Hematopoietic multipotent progenitor cell treated with erythropoietin and hydrocortisone succinate and interleukin-3 and kit ligand, for 8 days (in vitro differentiated cells): Measurements from ENCODE around the gene NXF2.
"Not testable (repeated sequence)": the region's sequence is repeated elsewhere in the genome, so short reads cannot be mapped to it uniquely, and the experiment has no call there.

Experiments
- DNase-seq: peaks from one replicate; pipeline ENCODE4 v3.0.0-alpha.2; 2015

Gene NXF2, protein sequence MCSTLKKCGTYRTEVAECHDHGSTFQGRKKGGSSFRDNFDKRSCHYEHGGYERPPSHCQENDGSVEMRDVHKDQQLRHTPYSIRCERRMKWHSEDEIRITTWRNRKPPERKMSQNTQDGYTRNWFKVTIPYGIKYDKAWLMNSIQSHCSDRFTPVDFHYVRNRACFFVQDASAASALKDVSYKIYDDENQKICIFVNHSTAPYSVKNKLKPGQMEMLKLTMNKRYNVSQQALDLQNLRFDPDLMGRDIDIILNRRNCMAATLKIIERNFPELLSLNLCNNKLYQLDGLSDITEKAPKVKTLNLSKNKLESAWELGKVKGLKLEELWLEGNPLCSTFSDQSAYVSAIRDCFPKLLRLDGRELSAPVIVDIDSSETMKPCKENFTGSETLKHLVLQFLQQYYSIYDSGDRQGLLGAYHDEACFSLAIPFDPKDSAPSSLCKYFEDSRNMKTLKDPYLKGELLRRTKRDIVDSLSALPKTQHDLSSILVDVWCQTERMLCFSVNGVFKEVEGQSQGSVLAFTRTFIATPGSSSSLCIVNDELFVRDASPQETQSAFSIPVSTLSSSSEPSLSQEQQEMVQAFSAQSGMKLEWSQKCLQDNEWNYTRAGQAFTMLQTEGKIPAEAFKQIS

DNA sequence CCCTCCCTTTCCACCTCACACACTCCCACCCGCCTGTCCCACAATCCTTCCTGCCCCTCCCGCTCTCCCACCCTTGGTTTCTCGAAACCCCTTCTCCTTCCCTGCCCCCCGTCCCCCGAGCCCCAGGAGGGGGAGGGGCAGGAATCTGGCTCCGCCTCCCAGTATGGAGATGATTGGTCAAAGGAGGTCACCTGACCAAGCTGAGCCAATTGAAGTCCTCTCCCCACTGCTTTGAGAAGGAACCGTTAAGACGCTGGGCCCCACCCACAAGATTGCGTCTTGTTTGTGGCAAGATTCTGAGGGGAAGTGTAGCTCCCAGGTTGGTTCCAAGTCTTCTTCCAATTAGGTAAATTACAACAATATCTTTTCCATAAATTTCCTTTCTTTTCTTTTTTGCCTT is at the start of gene NXF2:
NXF2 (plus strand) TSS at position 275 of the 400 bp plus-strand sequence. CDS start 59,912 bp downstream, outside the sequence.
- not testable (repeated sequence) for DNase-seq

- not testable (repeated sequence) for DNase-seq
Measured at GRCh38 chrX:102207940-102208339, 39.0 kb upstream of the NXF2 start.

DNA sequence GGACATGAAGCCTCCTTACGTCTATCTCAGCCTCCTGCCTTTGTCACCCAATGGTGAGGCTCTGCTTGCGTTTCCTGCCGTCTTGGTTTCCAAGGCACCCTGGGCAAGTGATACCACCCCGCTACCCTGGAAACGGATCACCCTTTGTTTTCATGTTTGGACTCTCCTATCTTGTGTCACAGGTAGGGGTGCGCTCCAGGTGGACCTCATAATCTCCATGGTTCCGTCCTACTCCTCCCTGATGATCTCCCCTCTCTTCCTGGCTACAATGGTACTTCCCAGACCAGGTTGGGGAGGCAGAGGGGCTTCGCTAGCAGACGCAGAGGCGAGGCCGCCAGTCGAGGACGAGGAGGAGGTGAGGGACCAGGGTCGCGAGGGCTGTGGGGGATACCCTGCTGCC is 32.0 kb upstream of the NXF2 start, which contains the start of gene TCP11X1:
TCP11X1 (plus strand) TSS at position 316 of the 400 bp plus-strand sequence.
- not testable (repeated sequence) for DNase-seq

DNA sequence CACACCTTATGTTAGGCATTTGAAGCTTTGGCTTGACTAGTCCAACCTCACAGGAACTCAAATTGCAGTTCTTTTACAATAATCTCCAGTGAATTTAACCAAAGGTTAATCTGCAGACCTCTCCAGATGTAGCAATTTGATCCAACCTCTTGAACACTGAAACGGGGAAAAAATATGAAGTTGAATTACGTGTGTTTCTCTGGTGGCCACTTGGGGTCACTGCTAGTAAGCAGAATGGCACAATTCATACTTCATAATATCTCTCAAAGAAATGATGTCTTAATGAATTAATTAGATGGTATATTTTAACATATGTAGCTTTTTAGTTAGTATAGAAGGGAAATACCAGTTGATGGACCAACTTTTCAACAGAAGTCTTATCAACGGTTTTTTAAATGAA is 30.5 kb upstream of the NXF2 start:
- not testable (repeated sequence) for DNase-seq

DNA sequence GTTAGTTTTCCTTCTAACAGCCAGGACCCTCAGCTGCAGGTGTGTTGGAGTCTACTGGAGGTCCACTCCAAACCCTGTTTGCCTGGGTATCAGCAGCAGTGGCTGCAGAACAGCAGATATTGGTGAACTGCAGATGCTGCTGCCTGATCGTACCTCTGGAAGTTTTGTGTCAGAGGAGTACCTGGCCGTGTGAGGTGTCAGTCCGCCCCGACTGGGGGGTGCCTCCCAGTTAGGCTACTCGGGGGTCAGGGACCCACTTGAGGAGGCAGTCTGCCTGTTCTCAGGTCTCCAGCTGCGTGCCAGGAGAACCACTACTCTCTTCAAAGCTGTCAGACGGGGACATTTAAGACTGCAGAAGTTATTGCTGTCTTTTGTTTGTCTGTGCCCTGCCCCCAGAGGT is 11.3 kb upstream of the NXF2 start:
- not testable (repeated sequence) for DNase-seq

- DNase-seq, result not testable (repeated sequence)
Measured at GRCh38 chrX:102240265-102240664, 6.7 kb upstream of the NXF2 start.

DNA sequence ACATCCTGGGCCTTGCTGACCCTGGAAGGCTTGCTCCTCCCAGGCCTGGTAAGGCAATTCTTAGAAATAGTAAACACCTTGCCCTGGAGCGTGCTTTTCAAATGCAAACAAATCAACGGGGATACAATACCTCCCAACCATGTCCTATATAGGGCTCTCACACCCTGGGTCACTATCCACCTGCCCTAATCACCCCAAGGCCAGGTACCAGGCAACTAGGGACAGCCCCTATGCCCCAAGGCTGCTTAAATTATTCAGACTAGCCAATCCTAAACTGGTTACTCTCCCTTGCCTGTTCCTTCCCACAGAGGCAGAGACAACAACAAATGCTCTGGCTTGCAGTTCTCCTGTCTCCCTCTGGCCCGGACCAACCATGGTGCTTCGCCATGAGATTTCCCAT is 25.3 kb downstream of the NXF2 start:
- DNase-seq, result not testable (repeated sequence)

GRCh38 chrX:102338162-102338561 is 91.2 kb downstream of the NXF2 start:
- DNase-seq, result no peak

DNA sequence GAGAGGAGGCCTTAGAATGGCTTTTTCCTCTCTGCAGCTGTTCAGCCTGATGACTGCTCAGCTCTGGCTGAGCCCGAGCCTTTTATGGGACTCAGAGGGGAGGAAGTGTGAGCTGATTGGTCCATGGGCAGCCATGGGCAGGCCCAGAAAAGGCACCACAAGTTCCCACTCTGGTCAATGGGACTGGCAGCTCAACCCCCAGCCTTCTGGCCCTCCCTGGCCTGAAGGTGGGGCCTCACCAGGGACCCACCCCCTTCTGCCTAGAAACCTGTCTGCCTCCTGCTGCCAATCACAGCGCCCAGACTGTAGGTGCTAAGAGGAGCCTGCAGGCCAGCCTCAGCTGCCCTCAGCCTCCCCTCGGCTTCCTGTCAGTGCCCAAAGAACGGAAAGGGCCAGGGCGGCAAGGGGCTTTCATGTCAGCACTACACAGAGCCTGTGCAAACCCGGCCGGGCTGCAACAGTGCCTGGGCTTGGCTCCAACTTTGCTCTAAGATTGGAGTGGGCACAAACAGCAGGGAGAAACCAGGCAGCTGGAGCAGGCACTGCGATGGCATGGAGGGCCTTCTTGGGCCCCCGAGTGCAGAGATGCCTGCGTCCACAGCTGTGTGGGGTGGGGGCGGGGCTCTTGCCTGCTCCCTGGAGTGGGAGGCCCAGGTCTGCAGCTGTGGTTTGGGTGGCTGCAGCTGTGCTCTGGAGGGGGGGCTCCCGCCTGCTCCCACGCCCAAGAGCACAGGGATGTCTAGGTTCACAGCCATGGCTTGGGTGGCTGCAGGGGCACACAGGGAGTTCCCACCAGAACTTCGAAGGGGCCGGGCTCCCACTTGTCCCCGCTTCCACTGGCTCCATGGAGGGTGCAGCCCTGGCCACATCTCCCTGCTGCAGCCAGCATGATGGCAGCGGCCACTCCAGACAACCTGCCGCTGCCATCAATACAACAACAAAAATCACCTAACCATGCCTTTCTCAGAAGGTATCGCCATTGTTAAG is 92.6 kb downstream of the NXF2 start:
- no peak for DNase-seq

GRCh38 chrX:102341867-102342266 is 94.9 kb downstream of the NXF2 start:
- no peak for DNase-seq

GRCh38 chrX:102345916-102346315 is 98.9 kb downstream of the NXF2 start:
- DNase-seq, result peak; percentile 49
